HG02938 (cell line): ENCODE data around the gene POLG.

Source experiments
- ATAC-seq: cut with Tn5 transposase; IDR thresholded peaks from one replicate; pipeline ENCODE4 v1.9.1; 2021; ENCODE audit warnings: mild to moderate bottlenecking, moderate library complexity; ENCODE audit not compliant: unreplicated experiment

Gene POLG

DNA sequence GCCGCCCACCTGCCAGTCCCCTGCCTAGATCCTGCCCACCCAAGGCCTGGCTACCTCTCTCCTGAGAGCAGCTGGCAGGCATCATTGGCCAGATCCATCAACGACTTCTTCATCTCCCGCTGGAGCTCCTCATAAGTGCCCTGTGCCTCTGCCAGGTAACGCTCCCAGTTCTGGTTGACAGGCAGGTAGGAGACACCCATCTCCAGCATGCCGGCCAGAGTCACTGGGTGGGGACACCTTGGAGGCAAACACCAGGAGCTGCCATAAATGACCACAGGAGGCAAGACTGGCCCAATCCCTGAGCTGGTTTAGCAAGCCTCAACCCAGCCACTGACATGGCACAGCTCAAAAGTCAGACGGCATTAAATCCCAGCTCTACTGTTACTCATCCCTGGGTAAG is 7.5 kb downstream of the POLG start:
- ATAC-seq = no peak

DNA sequence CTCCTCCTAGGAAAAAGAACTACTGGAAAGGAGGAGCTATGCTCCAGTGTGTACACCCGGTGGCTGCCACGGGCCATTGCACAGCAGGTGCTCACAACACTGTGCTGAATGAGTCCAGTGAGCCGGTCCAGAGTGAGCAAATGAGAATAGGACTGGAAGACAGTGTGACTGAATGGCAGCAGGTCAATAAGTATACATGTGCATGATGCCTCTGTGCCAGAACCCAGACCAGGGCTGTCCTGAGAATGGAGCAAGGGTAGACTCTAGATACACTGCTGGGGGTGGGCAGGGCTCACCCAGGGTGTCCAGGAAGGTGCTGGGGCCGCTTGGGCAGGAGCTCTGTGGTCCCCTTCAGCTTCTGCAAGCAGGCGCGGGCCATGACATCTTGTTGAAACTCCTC is 8.3 kb downstream of the POLG start:
- ATAC-seq = no peak

DNA sequence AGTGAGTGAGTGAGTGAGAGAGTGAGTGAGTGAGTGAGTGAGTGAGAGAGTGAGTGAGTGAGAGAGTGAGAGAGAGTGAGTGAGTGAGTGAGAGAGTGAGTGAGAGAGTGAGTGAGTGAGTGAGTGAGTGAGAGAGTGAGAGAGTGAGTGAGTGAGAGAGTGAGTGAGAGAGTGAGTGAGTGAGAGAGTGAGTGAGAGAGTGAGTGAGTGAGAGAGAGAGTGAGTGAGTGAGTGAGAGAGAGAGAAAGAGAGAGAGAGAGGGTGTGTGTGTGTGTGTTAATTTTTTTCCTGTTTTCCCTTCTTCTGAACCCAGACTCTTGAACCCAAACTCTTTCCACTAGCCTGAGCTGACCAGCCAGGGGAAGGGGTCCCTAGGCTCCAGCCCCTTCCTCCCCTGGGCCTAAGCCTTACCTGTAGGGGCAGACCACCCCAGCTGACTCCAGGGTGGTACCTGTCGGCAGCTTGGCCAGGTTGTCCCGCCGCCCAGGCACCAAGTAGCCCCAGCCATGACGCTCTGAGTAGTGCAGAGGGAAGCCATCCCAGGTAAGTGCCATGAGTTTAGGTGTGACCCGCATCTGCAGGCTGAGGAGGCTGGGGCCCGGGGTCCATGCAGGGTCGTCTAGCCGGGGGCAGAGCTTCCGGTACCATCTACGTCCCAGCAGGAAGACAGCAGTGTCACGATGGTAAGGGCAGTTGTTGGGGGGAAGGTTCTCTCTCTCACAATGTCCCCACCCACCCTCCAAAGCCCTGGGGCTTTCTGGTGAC is 9.4 kb downstream of the POLG start:
- ATAC-seq = no peak

DNA sequence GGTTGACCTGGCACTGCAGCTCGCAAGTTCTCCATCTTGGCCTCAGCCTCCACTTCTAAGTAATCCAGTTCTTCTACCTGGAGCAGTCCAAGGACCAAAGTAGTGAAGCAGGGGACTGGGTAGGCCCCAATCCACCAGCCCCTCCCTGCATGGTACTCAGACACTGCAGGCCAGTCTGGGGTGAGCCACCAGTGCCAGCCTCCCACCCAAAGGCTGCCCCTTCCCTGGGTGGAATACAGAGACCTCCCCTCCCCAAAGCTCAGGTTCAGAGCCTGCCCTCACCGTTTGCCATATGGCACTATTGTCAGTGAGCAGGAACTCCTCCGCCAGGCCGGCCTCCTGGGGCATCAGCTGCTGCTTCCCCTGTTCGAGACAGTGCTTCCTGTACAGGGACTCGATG is 10.8 kb downstream of the POLG start:
- ATAC-seq = no peak

DNA sequence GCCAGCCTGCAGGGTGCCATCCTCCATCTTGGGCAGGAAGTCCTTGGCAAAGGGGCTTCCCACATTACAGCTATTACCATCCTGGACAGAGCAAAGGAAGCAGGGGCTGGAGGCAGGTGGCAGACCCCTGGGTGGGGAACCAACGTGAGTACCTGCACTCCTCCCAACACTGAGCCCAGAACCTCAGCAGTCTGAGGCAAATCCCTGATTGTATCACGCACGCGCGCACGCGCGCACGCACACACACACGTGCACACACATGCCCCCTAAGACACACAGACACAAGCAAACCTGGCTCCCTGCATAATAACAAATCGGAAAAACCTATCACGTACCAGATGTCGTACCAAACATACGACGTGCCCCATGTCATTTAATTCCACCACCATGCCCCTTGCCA is 11.8 kb downstream of the POLG start:
- ATAC-seq = no peak

DNA sequence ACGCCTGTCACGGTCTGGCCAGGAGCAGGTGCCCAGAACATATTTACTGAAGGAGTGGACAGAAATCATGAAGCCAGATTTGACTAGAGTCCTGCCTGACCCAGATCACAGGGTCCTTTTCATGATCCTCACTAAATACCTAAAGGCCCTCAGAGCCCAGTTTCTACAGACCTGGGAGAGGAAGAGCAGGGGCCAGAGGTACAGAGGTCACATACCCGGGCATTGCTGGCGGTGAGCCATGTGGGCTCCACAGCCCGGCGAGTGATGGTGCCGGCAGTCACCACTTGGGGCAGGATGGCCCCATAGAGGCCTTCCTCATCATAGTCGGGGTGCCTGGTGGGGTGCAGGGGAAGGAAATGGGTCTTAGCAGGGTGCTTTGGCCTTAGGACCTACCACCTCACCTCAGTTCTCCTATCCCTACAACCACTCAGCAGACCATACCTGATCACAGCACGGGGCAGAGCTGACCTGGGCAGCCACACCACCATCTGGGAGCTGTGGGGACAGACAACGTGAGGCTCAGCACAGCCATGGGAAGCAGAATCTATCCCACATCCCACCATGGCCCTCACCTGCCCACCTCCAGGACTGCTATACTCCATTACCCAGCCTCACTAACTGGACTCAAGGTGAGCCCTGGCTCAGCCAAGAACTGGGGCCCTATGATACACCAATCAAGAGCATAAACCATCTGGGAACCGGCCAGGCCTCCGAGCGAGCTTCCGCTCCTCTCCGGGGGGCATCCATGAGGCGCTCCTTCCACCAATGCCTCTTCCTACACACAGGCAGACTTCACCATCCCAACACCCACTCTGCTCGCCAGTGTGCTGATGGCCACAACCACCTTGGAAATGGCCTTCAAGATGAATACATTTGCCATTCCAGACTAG is 12.9 kb downstream of the POLG start:
- ATAC-seq = no peak

DNA sequence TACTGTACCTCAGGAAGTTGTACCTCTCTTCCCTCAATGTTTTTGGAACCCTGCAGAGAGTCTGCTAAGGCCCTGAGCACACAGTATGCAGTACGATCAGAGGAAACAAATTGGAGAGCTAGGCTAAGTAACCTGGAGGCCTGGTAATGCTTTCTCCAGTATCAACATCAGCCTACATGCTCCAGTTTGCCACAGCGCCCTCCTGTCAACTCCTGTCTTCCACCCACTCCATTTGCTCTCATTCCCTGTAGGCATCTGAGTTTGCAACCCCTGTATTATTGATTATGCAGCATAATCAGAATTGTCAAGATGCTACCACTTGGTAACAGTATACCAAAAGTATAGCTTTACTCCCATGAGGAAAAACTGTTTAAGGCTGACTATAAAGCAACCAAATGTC is 14.4 kb downstream of the POLG start:
- no peak for ATAC-seq

DNA sequence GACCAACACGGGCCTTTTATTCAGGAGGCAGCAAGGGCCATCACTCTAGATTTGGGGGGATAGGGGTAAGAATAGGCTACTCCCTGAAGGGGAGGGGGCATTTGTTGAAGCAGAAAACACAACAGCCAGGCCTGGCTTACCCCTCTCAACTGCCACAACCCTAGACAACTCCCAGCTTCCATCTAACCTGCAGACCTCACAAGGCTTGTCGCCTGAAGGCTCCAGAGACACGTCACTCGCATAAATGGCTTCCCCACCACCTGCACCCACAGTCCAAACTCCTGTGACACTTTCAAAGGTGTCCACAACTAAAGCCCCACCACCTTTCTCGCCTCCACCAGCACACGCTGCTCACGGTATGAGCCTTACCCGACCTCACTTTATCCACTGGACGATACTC is 14.9 kb downstream of the POLG start:
- ATAC-seq = no peak

DNA sequence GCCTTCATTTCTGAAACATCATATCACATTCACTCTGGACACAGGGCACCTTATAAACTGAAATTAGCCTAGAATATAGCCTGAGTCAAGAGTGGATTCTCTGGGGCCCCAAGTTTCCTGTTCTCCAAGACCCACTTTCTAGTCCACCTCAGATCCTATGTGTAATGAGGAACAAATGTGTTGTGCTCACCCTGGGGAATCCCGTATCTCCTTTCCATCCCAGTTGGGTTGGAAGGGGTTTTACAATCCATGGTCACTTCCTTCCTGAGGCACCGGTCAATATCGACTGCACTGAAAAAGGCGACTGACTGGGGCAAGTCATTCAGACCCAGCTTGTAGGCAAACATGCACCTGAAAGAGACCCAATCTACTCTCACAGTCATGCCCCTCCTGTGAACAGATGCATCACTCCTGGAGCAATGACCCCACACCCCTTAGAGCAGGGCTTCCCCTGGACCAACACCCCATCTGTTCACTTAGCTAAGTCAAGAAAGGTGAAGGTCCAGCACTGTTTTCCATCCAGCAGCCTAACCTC is 17.4 kb downstream of the POLG start:
- no peak for ATAC-seq

DNA sequence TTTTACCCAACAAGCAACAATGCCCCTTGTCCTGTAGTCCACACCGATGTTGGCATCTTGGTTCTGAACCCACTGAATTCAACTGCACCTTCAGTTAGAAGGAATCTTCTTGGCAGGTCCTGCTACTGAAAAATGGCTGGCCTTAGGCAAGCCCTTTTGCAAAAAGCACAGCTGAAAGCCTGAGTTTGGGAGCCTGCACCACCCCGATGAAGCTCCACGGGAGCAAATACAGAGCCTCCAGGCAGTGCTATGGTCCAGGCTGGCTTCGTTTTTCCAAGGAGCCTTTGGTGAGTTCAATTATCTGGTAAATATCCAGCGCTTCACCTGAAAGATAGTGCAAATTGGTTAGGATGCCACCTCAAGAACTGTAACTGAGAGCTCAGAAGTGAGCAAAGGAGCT is 18.1 kb downstream of the POLG start:
- ATAC-seq = no peak

DNA sequence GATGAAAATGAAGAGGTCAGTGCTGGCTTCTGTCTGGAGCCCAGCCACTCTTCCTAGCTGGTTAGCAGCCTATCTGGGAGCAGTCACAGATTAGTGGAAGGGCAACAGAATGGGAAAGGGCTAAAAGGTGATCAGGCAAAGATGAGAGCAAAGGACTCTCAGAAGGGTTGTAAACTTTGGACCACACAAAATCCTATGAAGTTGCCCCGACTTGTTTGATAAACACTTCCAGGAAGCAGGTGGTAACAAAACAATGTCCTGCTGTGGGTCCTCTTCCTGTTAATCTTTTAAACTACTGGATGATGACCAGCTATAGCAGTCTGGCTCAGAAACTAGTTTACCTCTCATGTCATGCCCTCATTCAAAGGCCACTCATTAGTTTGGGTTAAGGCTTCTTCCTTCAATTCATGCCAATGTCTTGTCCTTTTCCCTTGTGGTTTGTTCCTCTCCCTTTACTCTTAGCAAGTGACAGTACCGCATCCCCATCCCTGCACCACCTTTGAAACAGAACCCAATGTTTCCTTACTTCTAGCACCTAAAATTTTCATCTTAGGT is 19.2 kb downstream of the POLG start:
- no peak for ATAC-seq

DNA sequence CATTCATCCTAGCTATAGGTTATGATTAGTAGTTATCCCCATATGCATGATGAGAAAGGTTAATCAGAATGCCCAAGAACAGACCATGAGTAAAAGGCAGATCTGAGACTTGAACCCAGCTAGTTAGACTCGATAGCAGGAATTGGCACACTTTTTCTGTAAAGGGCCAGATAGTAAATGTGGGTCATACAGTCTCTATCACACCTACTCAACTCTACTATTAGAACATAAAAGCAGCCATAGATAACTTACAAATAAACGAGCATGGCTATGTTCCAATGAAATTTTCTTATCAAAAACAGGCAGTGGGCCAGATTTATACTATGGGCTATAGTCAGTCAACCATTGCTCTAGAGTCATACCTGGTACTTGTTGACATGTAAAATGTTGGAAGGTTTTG is 24.6 kb downstream of the POLG start:
- ATAC-seq = no peak

DNA sequence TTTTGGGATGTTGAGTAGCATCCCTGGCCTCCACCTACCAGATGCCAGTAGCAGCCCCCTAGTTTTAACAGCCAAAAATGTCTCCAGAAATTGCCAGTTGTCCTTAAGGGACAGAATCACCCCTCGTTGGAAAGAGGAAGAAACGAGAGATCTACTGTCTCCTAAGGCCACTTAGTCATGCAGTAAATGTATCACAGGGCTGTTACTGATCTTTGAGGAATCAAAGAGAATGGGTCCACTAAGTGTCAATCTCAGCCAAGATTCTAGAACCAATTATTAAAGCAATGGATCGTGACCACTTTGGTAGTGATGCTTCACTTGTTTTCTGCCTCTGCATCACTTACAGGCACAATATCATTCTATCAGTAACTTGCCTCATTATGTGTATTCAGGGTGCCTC is 26.4 kb downstream of the POLG start:
- ATAC-seq = no peak

DNA sequence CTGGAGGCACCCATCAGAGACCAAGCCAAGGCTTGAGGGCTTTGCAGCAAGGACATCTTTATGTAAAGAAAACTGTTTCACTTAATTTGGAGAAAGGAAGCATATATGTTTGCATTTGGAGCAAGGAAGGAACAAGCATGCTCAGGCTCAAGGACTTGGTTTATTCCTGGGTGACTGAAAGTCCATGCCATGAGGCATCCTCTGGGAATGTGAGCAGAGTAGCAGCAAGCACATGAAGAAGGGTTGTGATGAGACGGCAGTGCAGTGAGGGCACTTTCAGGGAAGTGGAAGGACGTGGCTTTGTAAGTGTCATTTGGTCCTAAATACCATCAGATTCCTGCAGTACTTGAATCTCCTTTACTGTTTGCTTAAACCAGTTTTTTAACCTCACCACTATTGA is 26.8 kb downstream of the POLG start:
- ATAC-seq = no peak

DNA sequence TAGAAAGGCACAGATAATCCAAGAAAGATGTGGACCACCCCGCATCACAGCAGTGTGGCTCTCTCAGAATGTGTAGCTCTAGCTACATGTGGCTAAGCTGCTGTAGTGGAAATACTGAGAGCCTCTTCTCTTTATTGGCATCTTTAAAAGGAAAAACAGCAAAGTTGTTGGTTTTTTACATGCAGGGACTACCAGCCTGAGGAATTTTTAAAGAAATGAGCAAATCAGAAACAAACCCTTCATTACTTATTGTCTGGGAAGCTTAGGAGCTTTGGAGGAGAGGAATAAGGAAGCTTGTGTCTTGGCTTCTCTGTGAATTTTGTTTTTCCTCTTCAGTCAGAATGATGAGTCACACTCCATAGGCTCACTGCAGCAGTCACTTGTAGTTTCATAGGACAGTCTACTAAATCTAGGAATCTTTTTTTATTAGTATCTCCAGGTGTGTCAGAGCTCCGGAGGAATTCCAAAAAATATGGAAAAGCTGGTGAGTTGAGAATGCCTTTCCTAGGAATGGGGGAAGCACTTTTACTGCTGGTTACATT is 27.5 kb downstream of the POLG start:
- no peak for ATAC-seq

DNA sequence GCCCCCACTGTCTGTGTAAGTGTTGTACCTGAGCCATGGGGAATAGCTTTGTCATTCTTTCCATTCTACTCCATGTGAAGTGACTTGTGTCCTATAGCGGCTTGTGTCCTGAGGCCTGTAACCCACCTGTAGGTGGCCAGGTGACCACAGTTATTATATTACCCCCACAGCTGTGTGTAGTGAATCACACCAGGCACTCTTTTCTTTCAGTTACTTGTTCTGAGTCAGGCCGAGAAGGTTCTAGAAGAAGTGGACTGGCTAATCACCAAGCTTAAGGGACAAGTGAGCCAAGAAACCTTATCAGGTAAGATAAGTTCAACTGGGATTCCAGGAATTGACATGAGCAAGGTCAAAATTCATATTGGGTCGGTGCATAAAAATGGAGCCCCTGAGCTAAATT is 29.2 kb downstream of the POLG start:
- ATAC-seq = no peak

DNA sequence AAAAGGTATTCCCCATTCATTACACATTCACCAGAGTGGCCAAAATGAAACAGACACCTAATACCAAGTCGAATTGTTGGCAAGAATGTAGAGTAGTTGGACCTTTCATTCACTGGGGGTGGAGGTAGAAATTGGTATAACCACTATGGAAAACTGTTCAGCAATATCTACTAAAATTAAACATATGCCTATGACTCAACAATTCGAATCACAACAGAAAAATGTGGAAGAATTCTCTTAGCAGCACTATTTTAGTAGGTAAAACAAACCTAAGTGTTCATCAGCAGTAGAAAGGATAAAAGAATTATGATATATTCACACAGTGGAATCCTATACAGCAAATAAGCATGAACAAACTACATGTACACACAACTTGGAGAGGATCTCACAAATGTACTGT is 30.6 kb downstream of the POLG start:
- ATAC-seq = no peak

DNA sequence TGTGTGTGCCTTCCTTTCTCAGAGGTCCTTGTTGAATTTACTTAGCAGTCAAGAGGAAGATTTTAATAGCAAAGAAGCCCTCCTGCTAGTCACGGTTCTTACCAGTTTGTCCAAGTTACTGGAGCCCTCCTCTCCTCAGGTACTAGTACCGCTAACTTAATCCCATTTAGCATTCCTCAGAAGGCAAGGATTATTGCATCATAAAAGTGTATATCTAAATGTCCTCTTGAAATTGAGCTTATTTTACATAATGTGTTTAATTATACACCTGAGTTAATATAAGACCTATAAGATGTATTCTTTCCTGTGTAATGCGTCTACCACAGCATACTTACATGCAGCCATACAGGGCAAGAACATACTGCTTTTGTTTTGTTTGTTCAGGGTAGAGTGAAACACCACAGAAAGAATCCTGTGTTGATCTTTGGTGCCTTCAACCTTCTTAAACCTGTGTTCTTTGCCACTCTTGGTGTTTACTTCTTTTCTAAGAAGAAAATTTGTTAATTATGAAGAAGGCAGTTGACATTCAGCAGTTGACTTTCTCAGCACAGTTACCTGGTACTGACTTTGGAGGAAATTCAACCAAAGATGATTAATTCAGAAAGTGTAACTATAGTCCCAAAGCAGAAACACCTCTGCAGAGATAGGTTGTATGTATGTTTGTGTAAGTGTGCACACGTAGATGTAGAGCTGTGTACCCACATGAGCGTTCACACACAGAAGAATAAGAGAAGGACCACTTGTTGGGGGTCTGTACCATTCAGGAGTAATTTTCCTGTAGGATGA is 33.1 kb downstream of the POLG start:
- no peak for ATAC-seq

DNA sequence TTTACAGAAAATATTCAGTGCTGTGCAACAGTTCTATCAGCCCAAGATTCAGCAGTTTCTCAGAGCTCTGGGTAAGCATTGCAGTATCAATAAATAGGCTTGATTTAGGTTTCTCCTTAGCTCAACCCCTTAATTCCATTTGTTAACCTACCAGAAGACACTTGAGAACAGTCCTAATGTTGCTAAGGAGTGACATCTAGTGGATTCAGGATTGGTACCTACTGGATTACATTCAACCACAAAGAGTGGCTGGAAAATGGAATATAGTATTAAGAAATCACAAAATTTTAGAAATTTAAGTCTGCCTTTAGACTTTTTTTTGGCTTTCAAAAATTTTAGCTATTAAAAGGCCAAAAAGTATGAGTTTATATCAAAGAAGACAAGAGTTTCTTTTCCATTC is 34.7 kb downstream of the POLG start:
- ATAC-seq = no peak

DNA sequence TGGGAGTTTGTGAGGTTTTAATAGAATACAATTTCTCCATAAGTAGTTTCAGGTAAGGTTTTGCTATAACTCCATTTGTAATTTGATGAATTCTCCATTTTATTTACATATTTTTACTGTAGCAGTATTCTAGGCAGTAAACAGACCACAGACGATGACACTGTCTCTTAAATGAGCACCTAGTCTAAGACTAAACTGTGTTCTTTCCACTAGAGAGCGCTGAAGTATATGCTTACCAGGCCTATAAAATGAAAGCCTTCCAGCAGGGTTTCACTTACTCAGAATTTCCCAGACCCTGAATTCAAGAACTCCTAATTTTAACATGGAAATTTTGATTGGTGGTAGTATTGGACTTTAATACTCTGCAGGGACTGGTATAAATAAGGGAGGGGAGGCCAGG is 41.6 kb downstream of the POLG start:
- no peak for ATAC-seq

DNA sequence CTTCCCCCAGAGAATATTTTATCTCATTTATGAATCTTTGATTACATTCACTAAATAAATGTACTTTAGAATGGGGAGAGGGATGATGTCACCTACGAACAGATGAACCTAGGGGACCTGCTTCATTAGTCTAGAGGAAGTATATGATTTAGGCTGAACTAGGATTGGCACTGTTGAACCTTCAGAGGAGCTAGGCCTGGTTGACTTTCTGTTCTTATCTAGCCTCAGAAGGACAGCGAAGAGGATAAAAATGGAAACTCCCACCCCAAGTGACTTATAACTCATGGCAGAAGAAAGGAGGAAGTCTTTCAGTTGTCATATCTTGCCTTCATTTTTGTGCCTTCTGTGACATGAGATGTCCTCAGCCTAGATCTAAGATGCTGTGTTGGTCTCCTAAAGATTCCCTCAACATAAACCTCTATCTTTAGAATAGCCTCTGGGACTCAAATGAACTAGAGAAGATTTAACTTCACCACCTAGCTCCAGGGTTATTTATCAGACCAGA is 42.6 kb downstream of the POLG start:
- ATAC-seq = no peak
